DND-41 (cell line): ENCODE results near the gene CREG2.

Source experiments
- ATAC-seq: fragments of 200-7000 bp; cut with Tn5 transposase; 3 replicates; pipeline ENCODE4 v1.9.1; 2021; ENCODE audit warnings: low read depth; ENCODE audit not compliant: insufficient read depth
- DNase-seq: peaks from one replicate; pipeline ENCODE4 v3.0.0-alpha.2; 2020
- H2AFZ ChIP-seq: 2 replicates; pipeline ENCODE4 v1.6.0; 2012; ENCODE audit warnings: low read depth, low read length
- H3K27ac ChIP-seq: 2 replicates; pipeline ENCODE4 v1.5.1; 2012; ENCODE audit warnings: low read length, inconsistent platforms
- H3K27me3 ChIP-seq: fragments of 200-600 bp; sonication (generic); 2 replicates; pipeline ENCODE4 v1.6.0; 2012; ENCODE audit warnings: low read length, mild to moderate bottlenecking, inconsistent platforms; ENCODE audit not compliant: insufficient read depth, poor library complexity
- H3K36me3 ChIP-seq: 2 replicates; pipeline ENCODE4 v1.5.1; 2012; ENCODE audit warnings: low read length, inconsistent platforms; ENCODE audit not compliant: insufficient read depth
- H3K4me1 ChIP-seq: 2 replicates; pipeline ENCODE4 v1.5.1; 2012; ENCODE audit warnings: mild to moderate bottlenecking, low read length; ENCODE audit not compliant: insufficient read depth
- H3K4me2 ChIP-seq: 2 replicates; pipeline ENCODE4 v1.6.0; 2012; ENCODE audit warnings: mild to moderate bottlenecking, moderate library complexity, low read length, inconsistent platforms; ENCODE audit not compliant: insufficient read depth
- H3K4me3 ChIP-seq, 2 experiments: fragments of 200-600 bp in 1 of 2; shearing (Covaris generic) in 1 of 2; 2 replicates each; pipeline ENCODE4 v1.5.1; 2012 to 2016; ENCODE audit warnings: inconsistent platforms in 2 of 2, low read length in 2 of 2, mild to moderate bottlenecking in 2 of 2, low read depth in 1 of 2, moderate library complexity in 1 of 2
- H3K79me2 ChIP-seq: 2 replicates; pipeline ENCODE4 v1.6.0; 2012; ENCODE audit warnings: low read length, inconsistent platforms; ENCODE audit not compliant: insufficient read depth
- H3K9ac ChIP-seq: 2 replicates; pipeline ENCODE4 v1.6.0; 2012; ENCODE audit warnings: low read depth, mild to moderate bottlenecking, inconsistent platforms, low read length, moderate library complexity
- H3K9me3 ChIP-seq: 2 replicates; pipeline ENCODE4 v1.5.1; 2012; ENCODE audit warnings: low read length, moderate library complexity, mild to moderate bottlenecking, inconsistent platforms; ENCODE audit not compliant: insufficient read depth, severe bottlenecking
- H4K20me1 ChIP-seq: 2 replicates; pipeline ENCODE4 v1.6.0; 2012; ENCODE audit warnings: low read length; ENCODE audit not compliant: insufficient read depth
- CTCF ChIP-seq: IDR thresholded peaks from 2 replicates; pipeline ENCODE4 v1.5.1; 2012; ENCODE audit warnings: borderline replicate concordance, low read length, moderate library complexity, mild to moderate bottlenecking; ENCODE audit not compliant: poor library complexity, severe bottlenecking; ENCODE audit errors: extremely low read depth
- EZH2 ChIP-seq: IDR thresholded peaks from 3 replicates; pipeline ENCODE4 v1.6.1; 2012; ENCODE audit warnings: borderline replicate concordance, low read depth, mild to moderate bottlenecking, moderate library complexity, low read length, inconsistent platforms; ENCODE audit not compliant: severe bottlenecking

The CREG2 gene

GRCh38 chr2:101395545-101396315 is 8.4 kb upstream of the CREG2 start:
- Histone ChIP-seq H3K27ac (no peak overlapping the region), H3K4me3 (no peak overlapping the region), H3K4me1 (no peaks in the 10 kb centered on the region), H2AFZ (no peak overlapping the region), H3K9me3 (no peaks in the 10 kb centered on the region), H3K36me3 (peaks cover 2% of the 10 kb centered on the region; the same call in 1 of the 2 replicates), H3K79me2 (no peaks in the 10 kb centered on the region), H3K9ac (no peak overlapping the region), H3K27me3 (no peaks in the 10 kb centered on the region), H4K20me1 (no peaks in the 10 kb centered on the region), H3K4me2 (no peak overlapping the region)
- DNase-seq (no peak), ATAC-seq (no peak)
- TF ChIP-seq CTCF (no peak), EZH2 (no peak)

- Histone ChIP-seq H3K9me3 (no peaks in the 10 kb centered on the region), H3K9ac (no peak overlapping the region), H3K36me3 (no peaks in the 10 kb centered on the region), H3K79me2 (no peaks in the 10 kb centered on the region), H3K4me1 (peaks cover 7% of the 10 kb centered on the region), H3K27me3 (peaks cover 46% of the 10 kb centered on the region), H3K4me2 (no peak overlapping the region), H3K27ac (no peak overlapping the region), H3K4me3 (no peak overlapping the region), H2AFZ (no peak overlapping the region), H4K20me1 (peaks cover 6% of the 10 kb centered on the region; the same call in 1 of the 2 replicates)
- DNase-seq (no peak), ATAC-seq (no peak)
- no peak for TF ChIP-seq EZH2
- TF ChIP-seq CTCF: no peak
Observed at GRCh38 chr2:101388232-101388631, 929 bp upstream of the CREG2 start.

GRCh38 chr2:101386599-101387150 is 628 bp downstream of the CREG2 start:
- Histone ChIP-seq H3K36me3 (no peaks in the 10 kb centered on the region), H3K9me3 (no peaks in the 10 kb centered on the region), H3K4me2 (peak overlapping the region; percentile 59; the same call in 1 of the 2 replicates), H3K27ac (no peak overlapping the region), H3K79me2 (no peaks in the 10 kb centered on the region), H3K4me1 (peaks cover 7% of the 10 kb centered on the region), H3K4me3 (peak overlapping the region in 1 of 2 experiments; percentile 45; a peak in 1 of 4 replicates), H3K9ac (no peak overlapping the region), H4K20me1 (peaks cover 6% of the 10 kb centered on the region; the same call in 1 of the 2 replicates), H3K27me3 (peaks cover 46% of the 10 kb centered on the region), H2AFZ (no peak overlapping the region)
- TF ChIP-seq EZH2: no peak
- no peak for TF ChIP-seq CTCF
- DNase-seq: no peak
- no peak for ATAC-seq
